GM12874 (cell line): Measurements from ENCODE around the gene PGR.

Experiments used
- TF ChIP-seq, protein P1 (sequence below): IDR thresholded peaks from 2 replicates; pipeline ENCODE4 v1.5.1; 2011; ENCODE audit warnings: low read depth, mild to moderate bottlenecking, control low read depth, low read length, moderate library complexity; ENCODE audit not compliant: insufficient read depth

Gene PGR

DNA sequence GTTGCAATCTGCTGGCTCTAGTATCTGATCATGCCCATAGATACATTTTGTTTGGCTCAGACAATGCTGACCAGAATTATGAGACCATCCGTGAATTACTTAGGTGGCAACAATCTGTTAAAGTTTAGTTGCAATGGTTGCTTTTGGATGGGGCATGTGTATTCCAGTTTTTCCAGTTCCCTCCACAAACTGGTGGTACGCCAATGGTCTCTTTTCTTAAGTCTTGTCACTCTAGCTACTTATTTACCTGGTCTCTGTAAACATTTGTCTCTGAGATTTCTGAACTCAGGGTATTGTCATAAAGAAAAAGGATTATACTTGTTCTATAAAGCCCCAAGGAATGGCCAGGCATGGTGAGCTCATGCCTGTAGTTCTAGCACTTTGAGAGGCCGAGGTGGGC is 65.9 kb downstream of the PGR start:
- TF ChIP-seq, protein P1, sequence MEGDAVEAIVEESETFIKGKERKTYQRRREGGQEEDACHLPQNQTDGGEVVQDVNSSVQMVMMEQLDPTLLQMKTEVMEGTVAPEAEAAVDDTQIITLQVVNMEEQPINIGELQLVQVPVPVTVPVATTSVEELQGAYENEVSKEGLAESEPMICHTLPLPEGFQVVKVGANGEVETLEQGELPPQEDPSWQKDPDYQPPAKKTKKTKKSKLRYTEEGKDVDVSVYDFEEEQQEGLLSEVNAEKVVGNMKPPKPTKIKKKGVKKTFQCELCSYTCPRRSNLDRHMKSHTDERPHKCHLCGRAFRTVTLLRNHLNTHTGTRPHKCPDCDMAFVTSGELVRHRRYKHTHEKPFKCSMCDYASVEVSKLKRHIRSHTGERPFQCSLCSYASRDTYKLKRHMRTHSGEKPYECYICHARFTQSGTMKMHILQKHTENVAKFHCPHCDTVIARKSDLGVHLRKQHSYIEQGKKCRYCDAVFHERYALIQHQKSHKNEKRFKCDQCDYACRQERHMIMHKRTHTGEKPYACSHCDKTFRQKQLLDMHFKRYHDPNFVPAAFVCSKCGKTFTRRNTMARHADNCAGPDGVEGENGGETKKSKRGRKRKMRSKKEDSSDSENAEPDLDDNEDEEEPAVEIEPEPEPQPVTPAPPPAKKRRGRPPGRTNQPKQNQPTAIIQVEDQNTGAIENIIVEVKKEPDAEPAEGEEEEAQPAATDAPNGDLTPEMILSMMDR = no peak

DNA sequence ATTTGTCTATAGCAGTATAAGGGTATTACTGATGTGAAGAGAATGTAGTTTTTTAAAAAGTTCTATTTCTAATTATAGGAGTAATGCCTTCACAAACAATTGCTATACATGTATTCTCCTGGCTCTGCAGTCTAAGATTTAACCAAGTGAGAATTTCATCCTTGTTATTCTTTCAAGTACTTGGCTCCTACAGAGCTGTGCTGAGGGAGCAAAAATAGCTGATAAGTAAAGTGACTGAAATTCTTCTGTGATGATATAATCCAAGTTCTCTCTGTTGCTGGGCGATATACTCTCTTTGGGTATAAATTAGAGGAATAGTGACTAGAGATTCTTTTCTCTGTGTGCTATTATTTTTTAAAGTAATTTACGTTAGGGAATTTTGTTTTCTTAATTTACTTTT is 68.0 kb downstream of the PGR start:
- TF ChIP-seq, protein P1 = no peak

DNA sequence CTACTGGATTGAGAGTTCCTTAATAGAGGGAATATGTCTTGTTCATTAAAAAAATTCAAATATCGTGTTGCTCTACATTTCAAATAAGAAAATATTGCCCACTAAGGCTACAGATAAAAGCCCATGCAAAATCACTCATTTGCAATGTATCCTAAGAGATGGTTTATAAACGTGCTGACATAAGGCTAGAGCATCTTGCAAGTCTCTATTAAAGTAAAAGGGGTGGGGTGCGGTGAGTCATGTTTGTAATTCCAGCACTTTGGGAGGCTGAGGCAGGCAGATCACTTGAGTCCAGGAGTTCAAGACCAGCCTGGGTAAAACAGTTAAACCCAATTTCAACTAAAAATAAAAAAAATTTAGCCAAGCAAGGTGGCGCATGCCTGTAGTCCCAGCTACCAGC is 70.3 kb downstream of the PGR start:
- TF ChIP-seq, protein P1 = no peak

DNA sequence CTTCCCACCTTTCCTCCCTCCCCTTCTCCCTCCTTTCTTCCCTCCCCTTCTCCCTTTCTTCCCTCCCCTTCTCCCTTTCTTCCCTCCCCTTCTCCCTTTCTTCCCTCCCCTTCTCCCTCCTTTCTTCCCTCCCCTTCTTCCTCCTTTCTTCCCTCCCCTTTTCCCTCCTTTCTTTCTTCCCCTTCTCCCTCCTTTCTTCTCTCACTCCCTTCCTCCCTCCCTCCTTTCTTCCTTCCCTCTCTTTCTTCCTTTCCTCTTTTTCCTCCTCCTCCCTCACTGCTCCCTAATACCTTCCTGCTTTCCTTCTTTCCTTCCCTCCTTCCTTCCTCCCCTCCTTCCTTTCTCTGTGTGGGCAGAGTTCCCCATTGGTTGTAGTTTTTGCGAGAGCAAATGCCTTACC is 76.1 kb downstream of the PGR start:
- TF ChIP-seq, protein P1 = no peak

DNA sequence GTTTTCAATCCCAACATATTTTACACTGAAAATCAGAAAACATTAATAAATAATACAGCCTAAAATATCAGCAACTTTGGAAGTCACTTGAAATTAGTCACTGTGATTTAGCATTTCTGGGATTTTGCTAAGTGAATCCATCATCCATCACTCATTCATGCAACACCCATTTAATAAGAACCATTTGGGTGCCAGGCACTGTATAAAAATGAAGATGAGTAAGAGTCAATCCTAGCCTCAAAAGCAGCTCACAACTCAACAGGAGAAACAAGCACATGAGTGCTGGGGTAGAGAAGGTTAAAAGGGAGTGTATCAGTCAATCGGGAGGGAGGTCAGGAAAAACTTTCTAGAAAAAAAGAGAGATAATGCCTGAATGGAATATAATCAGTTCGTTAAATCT is 77.9 kb downstream of the PGR start:
- TF ChIP-seq, protein P1 = no peak

DNA sequence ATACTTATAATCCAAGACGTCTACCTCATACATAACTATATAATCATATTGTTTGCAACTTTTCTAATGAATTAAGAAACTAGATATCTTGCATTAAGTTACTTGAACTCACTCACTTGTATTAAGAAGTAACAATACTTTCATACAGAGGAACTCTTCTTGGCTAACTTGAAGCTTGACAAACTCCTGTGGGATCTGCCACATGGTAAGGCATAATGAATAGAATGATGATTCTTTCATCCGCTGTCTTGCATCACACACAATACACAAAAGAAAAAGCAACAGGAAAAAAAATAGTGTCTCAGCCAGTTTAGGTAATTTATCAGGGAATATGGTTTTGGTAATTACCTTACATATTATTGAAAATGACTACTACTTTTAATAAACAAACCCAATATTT is 79.8 kb downstream of the PGR start:
- TF ChIP-seq, protein P1 = no peak

DNA sequence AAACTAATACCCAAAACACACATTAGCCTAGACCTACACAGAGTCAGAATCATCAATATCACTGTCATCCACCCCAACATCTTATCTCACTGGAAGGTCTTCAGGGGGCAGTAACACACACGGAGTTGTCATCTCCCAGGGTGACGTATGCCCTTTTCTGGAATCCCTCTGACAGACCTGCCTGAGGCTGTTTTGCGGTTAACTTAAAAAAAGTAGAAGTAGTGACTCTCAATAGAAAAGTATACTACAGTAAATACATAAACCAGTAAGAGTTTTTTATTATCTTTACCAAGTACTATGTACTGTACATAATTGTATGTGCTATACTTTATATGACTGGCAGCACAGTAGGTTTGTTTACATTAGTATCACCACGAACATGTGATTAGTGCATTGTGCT is 80.5 kb downstream of the PGR start:
- TF ChIP-seq, protein P1 = no peak

DNA sequence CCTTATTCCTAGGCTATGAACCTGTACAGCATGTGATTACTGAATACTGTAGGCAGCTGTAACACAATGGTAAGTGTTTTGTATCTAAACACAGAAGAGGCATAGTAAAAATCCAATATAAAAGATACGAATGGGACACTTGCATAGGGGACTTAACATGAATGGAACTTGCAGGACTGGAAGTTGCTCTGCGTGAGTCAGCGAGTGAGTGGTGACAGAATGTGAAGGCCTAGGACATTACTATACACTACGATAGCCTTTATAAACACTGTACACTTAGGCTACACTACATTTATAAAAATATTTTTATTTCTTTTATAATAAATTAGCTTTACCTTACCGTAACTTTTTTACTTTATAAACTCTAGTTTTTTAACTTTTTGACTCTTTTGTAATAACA is 81.1 kb downstream of the PGR start:
- TF ChIP-seq, protein P1 = no peak
